ENCODE measurements around the gene CAMTA1. TPM values are rescaled to one million over a fixed set of nuclear protein-coding genes. Genes with fewer than 3 reads are reported as not detected.

The CAMTA1 gene
- total RNA-seq, 1 experiment from 2014 or later, result 69.5 TPM

GRCh38 chr1:7629465-7630195 is 844.4 kb downstream of the CAMTA1 start:
- ChIA-PET CTCF (no interaction called here), POLR2A (no interaction called here), RAD21 (ENCODE audit: low non-redundant PET in 1 of 2, low total read pairs in 2 of 2, uncharacterized antibody in 2 of 2, unreplicated experiment in 2 of 2) (no interaction called here)
- DNase-seq (ENCODE audit: low read depth, low spot score) (no peak), ATAC-seq (no peak)
- Histone ChIP-seq H3K36me3 (ENCODE audit: control insufficient read depth in 1 of 2, insufficient read depth in 2 of 2, low read length in 2 of 2) (no peaks in the 10 kb centered on the region), H3K4me1 (ENCODE audit: control insufficient read depth in 1 of 2, insufficient read depth in 2 of 2, low read length in 2 of 2) (no peaks in the 10 kb centered on the region), H3K9me2 (ENCODE audit: insufficient read depth) (no peaks in the 10 kb centered on the region), H3K9me3 (ENCODE audit: control insufficient read depth in 1 of 2, insufficient read depth in 1 of 2, low read depth in 1 of 2, low read length in 2 of 2) (no peaks in the 10 kb centered on the region), H3K27me3 (ENCODE audit: insufficient read depth, low read length) (peaks cover 76% of the 10 kb centered on the region), H3K4me3 (replicated peaks in 1 of 2; ENCODE audit: low read depth in 1 of 2, low read length in 2 of 2) (no peak overlapping the region), H3K27ac (ENCODE audit: low read depth, low read length) (no peak overlapping the region), H3K79me2 (ENCODE audit: insufficient read depth, low read length) (no peaks in the 10 kb centered on the region), H4K20me1 (ENCODE audit: insufficient read depth) (no peaks in the 10 kb centered on the region), H3K9ac (ENCODE audit: low read length) (no peak overlapping the region), H2AFZ (ENCODE audit: low read depth, low read length, poor library complexity, severe bottlenecking) (no peak overlapping the region), H3K4me2 (ENCODE audit: low read length) (no peak overlapping the region)
- no TSS peak for BruUV-seq (replicated peaks)
- intact Hi-C loops (cut with micrococcal nuclease), result no loop called here
- TF ChIP-seq FOSL1 (IDR thresholded peaks at IDR 0.05; ENCODE audit: low read depth), result no peak
- no peak for TF ChIP-seq EZH2 (IDR thresholded peaks at IDR 0.05)
- TF ChIP-seq POLR2AphosphoS5 (IDR thresholded peaks at IDR 0.05; ENCODE audit: low read depth, low read length), result no peak
- no peak for TF ChIP-seq ELF1 (IDR thresholded peaks at IDR 0.05; ENCODE audit: borderline replicate concordance, low read depth)
- TF ChIP-seq ZFX (IDR thresholded peaks at IDR 0.05), result no peak
- no peak for TF ChIP-seq ATF3 (IDR thresholded peaks at IDR 0.05)
- TF ChIP-seq ZBTB33 (IDR thresholded peaks at IDR 0.05; ENCODE audit: extremely low read depth, insufficient replicate concordance, low read length), result no peak
- no peak for TF ChIP-seq CTCF (IDR thresholded peaks at IDR 0.05 in 2 of 3, conservative IDR thresholded peaks at IDR 0.05 in 1 of 3; ENCODE audit: borderline replicate concordance in 1 of 3, insufficient read depth in 1 of 3, low read depth in 2 of 3, low read length in 2 of 3)
- TF ChIP-seq SP1 (IDR thresholded peaks at IDR 0.05; ENCODE audit: low read depth), result no peak
- TF ChIP-seq YY1 (IDR thresholded peaks at IDR 0.05; ENCODE audit: extremely low read depth, insufficient replicate concordance, low read depth, low read length), result no peak
- no peak for TF ChIP-seq ZNF274 (IDR thresholded peaks at IDR 0.05; ENCODE audit: low read depth, low read length)
- TF ChIP-seq TCF7L2 (IDR thresholded peaks at IDR 0.05; ENCODE audit: borderline replicate concordance, extremely low read depth, insufficient read depth, insufficient read length), result no peak
- TF ChIP-seq POLR2A (IDR thresholded peaks at IDR 0.05; ENCODE audit: borderline replicate concordance, extremely low read depth, insufficient read depth, insufficient read length), result no peak
- TF ChIP-seq REST (IDR thresholded peaks at IDR 0.05; ENCODE audit: low read depth), result no peak

All from HCT116 (cell line).